OCI-LY1 (cell line): ENCODE measurements around the gene UBR4.
"Not testable (repeated sequence)": the region's sequence is repeated elsewhere in the genome, so short reads cannot be mapped to it uniquely, and the experiment has no call there.

Experiments used
- H2AFZ ChIP-seq: fragments of 200-600 bp; sonication (generic), shearing (Covaris generic); 2 replicates; pipeline ENCODE4 v1.6.0; 2014; ENCODE audit warnings: antibody characterized with exemption, mild to moderate bottlenecking, low read length
- H3F3A ChIP-seq: fragments of 200-600 bp; sonication (generic), shearing (Covaris generic); 2 replicates; pipeline ENCODE4 v1.6.0; 2014; ENCODE audit warnings: mild to moderate bottlenecking, antibody characterized with exemption, low read length, moderate library complexity; ENCODE audit not compliant: insufficient read depth
- H3K27ac ChIP-seq: fragments of 200-600 bp; sonication (generic); 2 replicates; pipeline ENCODE4 v1.5.1; 2014; ENCODE audit warnings: low read length, mixed run types, mild to moderate bottlenecking, low read depth; ENCODE audit not compliant: poor library complexity, severe bottlenecking
- H3K27me3 ChIP-seq: fragments of 200-600 bp; sonication (generic); 2 replicates; pipeline ENCODE4 v1.6.0; 2014; ENCODE audit warnings: antibody characterized with exemption, mild to moderate bottlenecking, low read length, moderate library complexity; ENCODE audit not compliant: insufficient read depth
- H3K36me3 ChIP-seq: fragments of 200-600 bp; sonication (generic); 2 replicates; pipeline ENCODE4 v1.6.1; 2014; ENCODE audit warnings: mild to moderate bottlenecking, antibody characterized with exemption, low read length, moderate library complexity, mixed read lengths; ENCODE audit not compliant: insufficient read depth
- H3K4me1 ChIP-seq: fragments of 200-600 bp; sonication (generic); 2 replicates; pipeline ENCODE4 v1.5.1; 2014; ENCODE audit warnings: mild to moderate bottlenecking, low read length, moderate library complexity; ENCODE audit not compliant: insufficient read depth, severe bottlenecking
- H3K4me2 ChIP-seq: fragments of 200-600 bp; sonication (generic), shearing (Covaris generic); 2 replicates; pipeline ENCODE4 v1.6.1; 2014; ENCODE audit warnings: low read length
- H3K4me3 ChIP-seq: fragments of 200-600 bp; sonication (generic); 2 replicates; pipeline ENCODE4 v1.5.1; 2014; ENCODE audit warnings: low read length, low read depth, mild to moderate bottlenecking, mixed read lengths; ENCODE audit not compliant: poor library complexity, severe bottlenecking
- H3K79me2 ChIP-seq: fragments of 200-600 bp; shearing (Covaris generic); 2 replicates; pipeline ENCODE4 v1.6.1; 2016; ENCODE audit warnings: mixed run types, low read length, mixed read lengths; ENCODE audit not compliant: insufficient read depth
- H3K9ac ChIP-seq: fragments of 200-600 bp; sonication (generic), shearing (Covaris generic); 2 replicates; pipeline ENCODE4 v1.6.1; 2014; ENCODE audit warnings: mild to moderate bottlenecking, low read length, mixed read lengths
- H3K9me2 ChIP-seq: fragments of 200-600 bp; sonication (generic), shearing (Covaris generic); 2 replicates; pipeline ENCODE4 v1.6.1; 2014; ENCODE audit warnings: low read depth, mild to moderate bottlenecking, low read length, mixed read lengths
- H3K9me3 ChIP-seq: fragments of 200-600 bp; shearing (Covaris generic); 2 replicates; pipeline ENCODE4 v1.6.1; 2014; ENCODE audit warnings: low read length, mixed read lengths
- H4K20me1 ChIP-seq: fragments of 200-600 bp; sonication (generic), shearing (Covaris generic); 2 replicates; pipeline ENCODE4 v1.6.0; 2016; ENCODE audit warnings: mild to moderate bottlenecking, low read length; ENCODE audit not compliant: insufficient read depth
- EZH2 ChIP-seq: fragments of 200-600 bp; sonication (generic), shearing (Covaris generic); IDR thresholded peaks from 2 replicates; pipeline ENCODE4 v1.8.0; 2017; ENCODE audit warnings: borderline replicate concordance, mixed run types, mild to moderate bottlenecking, antibody characterized with exemption, low read length, moderate library complexity, mixed read lengths
- TF ChIP-seq, protein P1 (sequence below): fragments of 200-600 bp; sonication (generic), shearing (Covaris generic); IDR thresholded peaks from 2 replicates; pipeline ENCODE4 v1.5.1; 2017; ENCODE audit warnings: mild to moderate bottlenecking, antibody characterized with exemption, low read length, moderate library complexity, mixed read lengths

The UBR4 gene

DNA sequence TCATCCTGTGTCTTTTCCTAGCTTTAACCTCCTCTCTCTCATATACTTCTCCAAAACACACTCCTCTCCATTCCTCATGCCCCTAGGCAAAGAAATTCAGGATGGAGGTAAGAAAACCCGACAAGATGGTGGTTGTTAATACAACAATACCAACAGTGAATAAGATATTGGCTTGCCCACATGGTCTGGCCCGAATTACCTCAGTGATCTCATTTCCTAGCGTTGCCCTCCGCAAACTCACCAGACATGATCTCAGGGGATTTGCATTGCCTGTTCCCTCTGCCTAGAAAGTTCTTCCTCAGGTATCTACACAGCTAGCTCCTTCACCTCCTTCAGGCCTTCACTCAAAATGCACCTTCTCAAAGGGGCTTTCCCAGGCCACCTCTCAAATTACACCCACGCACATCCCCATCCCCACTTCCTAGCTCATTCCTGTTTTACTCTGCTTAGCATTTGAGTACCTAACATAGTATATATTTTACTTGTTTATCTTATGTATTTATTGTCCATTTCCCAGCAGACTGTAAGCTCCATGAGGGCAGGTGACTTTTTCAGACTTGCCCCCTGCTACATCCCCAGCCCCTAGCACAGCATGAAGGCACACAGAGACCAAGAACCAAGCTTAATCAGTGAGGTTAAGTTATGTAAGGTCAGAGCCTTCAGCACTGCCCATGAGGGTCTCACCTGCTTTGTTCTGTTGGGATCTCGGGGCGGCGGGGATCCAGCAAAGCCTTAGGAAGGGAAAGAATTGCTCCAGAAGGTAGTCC lies 10.2 kb upstream of the UBR4 start:
- TF ChIP-seq EZH2 = no peak
- TF ChIP-seq, protein P1, sequence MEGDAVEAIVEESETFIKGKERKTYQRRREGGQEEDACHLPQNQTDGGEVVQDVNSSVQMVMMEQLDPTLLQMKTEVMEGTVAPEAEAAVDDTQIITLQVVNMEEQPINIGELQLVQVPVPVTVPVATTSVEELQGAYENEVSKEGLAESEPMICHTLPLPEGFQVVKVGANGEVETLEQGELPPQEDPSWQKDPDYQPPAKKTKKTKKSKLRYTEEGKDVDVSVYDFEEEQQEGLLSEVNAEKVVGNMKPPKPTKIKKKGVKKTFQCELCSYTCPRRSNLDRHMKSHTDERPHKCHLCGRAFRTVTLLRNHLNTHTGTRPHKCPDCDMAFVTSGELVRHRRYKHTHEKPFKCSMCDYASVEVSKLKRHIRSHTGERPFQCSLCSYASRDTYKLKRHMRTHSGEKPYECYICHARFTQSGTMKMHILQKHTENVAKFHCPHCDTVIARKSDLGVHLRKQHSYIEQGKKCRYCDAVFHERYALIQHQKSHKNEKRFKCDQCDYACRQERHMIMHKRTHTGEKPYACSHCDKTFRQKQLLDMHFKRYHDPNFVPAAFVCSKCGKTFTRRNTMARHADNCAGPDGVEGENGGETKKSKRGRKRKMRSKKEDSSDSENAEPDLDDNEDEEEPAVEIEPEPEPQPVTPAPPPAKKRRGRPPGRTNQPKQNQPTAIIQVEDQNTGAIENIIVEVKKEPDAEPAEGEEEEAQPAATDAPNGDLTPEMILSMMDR = no peak
- no peak overlapping the region for H3K4me2 ChIP-seq
- H3K4me3 ChIP-seq = no peak overlapping the region
- no peaks in the 10 kb centered on the region for H3F3A ChIP-seq
- H3K9ac ChIP-seq = no peak overlapping the region
- H4K20me1 ChIP-seq = no peaks in the 10 kb centered on the region
- no peaks in the 10 kb centered on the region for H3K79me2 ChIP-seq
- H3K4me1 ChIP-seq = no peaks in the 10 kb centered on the region
- no peak overlapping the region for H3K27ac ChIP-seq
- H3K27me3 ChIP-seq = no peaks in the 10 kb centered on the region
- peaks cover 97% of the 10 kb centered on the region for H3K36me3 ChIP-seq
- no peak overlapping the region for H2AFZ ChIP-seq
- no peaks in the 10 kb centered on the region for H3K9me2 ChIP-seq
- no peaks in the 10 kb centered on the region for H3K9me3 ChIP-seq

DNA sequence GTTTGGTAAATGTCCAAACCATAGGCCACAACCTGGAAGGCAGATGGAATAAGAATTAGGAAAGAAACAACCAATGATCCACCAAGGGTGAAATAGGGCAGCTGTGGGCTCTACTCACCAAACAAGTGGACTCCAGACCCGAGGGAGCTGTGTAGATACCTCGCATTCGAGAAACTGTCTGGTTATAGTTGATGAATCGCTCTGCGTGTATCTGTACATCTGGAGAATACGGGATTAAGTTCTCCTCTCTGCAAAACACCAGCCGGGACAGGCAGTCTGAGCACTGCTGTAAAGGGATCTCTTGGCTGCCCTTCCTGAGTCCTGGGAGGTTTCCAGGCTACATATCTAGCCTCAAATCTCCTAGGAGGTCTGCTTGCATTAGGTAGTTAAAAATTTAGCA lies 9.4 kb upstream of the UBR4 start:
- Histone ChIP-seq H3F3A (no peaks in the 10 kb centered on the region), H3K36me3 (peaks cover 96% of the 10 kb centered on the region), H3K4me1 (no peaks in the 10 kb centered on the region), H4K20me1 (no peaks in the 10 kb centered on the region), H3K4me3 (no peak overlapping the region), H3K79me2 (no peaks in the 10 kb centered on the region), H3K27me3 (no peaks in the 10 kb centered on the region), H3K4me2 (no peak overlapping the region), H3K27ac (no peak overlapping the region), H3K9me2 (no peaks in the 10 kb centered on the region), H2AFZ (no peak overlapping the region), H3K9ac (no peak overlapping the region), H3K9me3 (no peaks in the 10 kb centered on the region)
- TF ChIP-seq EZH2 = no peak
- TF ChIP-seq, protein P1 = no peak

DNA sequence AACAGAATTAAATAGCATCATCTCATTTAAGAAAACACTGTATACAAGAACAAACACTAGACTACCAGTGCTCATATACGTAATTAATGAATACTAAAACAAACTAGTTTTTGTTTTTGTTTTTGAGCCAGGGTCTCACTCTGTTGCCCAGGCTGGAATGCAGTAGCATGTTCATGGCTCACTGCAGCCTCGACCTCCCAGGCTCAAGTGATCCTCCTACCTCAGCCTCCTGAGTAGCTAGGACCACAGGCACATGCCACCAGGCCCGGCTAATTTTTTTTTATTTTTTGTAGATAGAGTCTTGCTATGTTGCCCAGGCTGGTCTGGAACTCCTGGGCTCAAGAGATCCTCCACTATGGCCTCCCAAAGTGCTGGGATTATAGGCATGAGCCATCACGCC lies 6.5 kb upstream of the UBR4 start:
- not testable (repeated sequence) for H2AFZ ChIP-seq, H3K27me3 ChIP-seq, H3K4me2 ChIP-seq, H3F3A ChIP-seq, H4K20me1 ChIP-seq, H3K27ac ChIP-seq, H3K9ac ChIP-seq, H3K9me3 ChIP-seq, H3K9me2 ChIP-seq, H3K4me3 ChIP-seq
- Histone ChIP-seq H3K4me1 (peaks cover 20% of the 10 kb centered on the region), H3K36me3 (peaks cover 86% of the 10 kb centered on the region), H3K79me2 (peaks cover 17% of the 10 kb centered on the region)

DNA sequence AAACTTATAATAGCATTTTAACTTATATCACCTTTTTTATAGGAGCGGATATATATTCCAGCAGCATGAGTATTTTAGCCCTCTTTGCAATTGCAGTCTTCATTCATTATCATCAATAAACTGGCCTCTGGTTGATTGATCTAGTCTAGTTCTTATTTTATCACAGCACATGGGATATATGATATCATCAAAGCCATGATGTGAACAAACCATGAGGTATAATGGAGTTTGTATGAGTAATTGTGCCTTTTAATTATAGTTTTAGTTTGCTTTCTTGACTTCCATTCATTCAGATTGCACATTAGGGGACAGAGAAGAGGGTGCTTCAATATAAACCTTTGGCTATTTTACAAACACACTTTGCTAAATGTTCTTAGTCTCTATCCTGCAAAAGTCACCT lies 3.5 kb upstream of the UBR4 start:
- Histone ChIP-seq H3K9me3 (no peaks in the 10 kb centered on the region), H3K4me3 (no peak overlapping the region), H3K4me1 (peaks cover 35% of the 10 kb centered on the region), H3K9me2 (no peaks in the 10 kb centered on the region), H4K20me1 (no peaks in the 10 kb centered on the region), H3F3A (no peaks in the 10 kb centered on the region), H2AFZ (no peak overlapping the region), H3K4me2 (no peak overlapping the region; the same call in 1 of the 2 replicates), H3K9ac (no peak overlapping the region), H3K36me3 (peaks cover 56% of the 10 kb centered on the region), H3K27me3 (no peaks in the 10 kb centered on the region), H3K79me2 (peaks cover 42% of the 10 kb centered on the region), H3K27ac (no peak overlapping the region)
- TF ChIP-seq EZH2 = no peak
- TF ChIP-seq, protein P1 = no peak
